NCI-H524 (cell line): ENCODE data around the gene ZNF618.

Experiments
- DNase-seq, 2 experiments: peaks; one replicate each; lab custom pipeline; 2025; lab: John Stamatoyannopoulos, UW

Gene ZNF618

DNA sequence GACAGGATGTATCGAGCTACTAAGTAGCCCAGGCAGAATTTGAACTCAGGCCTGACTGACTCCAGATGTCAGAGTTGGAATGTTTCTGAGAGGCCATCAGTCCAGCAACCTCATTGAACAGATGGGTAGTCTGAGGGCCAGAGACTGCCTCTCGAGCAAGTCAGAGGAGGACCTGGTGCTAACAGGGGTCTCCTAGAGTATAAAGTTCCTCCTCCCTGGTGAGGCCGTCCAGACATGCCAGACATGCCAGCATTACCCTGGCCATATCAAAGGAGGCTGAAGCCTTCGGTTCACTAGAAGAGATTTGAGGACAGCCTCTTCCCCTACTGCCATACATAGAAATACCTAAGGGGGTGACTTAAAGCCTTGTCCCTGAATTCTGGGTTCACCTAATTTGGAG is 81.2 kb downstream of the ZNF618 start:
- DNase-seq, result no peak

- DNase-seq, result no peak
Measured at GRCh38 chr9:113957821-113958341, 81.8 kb downstream of the ZNF618 start.

GRCh38 chr9:113958556-113958955 is 82.4 kb downstream of the ZNF618 start:
- no peak for DNase-seq

- DNase-seq, result no peak
Measured at GRCh38 chr9:113960768-113961167, 84.7 kb downstream of the ZNF618 start.

GRCh38 chr9:113962396-113962795 is 86.3 kb downstream of the ZNF618 start:
- no peak for DNase-seq

DNA sequence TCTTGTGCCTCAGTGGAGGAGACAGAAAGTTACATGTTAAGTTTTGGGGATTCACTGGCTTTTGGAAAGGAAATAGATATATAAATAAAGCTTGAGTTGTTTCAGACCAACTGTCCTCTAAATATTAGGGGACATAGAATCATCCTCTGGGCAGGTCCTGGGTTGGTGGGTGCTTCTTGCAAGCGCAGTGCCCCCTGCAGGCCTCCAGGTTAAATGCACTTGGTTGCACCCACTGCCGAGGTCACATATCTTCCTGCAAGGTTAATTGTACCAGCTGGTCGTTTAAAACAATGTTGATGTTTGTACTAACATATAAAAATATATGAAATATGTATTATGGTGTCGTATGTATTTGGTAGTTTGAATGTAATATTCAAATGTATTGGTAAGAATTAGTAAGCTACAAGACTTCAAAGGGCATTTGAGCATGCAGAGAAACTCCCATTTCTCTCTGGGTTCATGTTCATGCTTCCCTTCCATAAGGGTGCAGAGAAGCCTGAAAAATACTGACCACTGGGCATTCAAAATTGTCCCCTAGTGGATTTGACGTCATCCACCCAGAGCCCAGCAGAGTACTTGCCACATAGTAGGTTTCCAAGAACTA is 87.0 kb downstream of the ZNF618 start:
- DNase-seq, result peak in 1 of 2 experiments; percentile 68

GRCh38 chr9:113963696-113964494 is 87.8 kb downstream of the ZNF618 start:
- no peak for DNase-seq

GRCh38 chr9:113964495-113965170 is 88.5 kb downstream of the ZNF618 start:
- DNase-seq, result no peak

DNA sequence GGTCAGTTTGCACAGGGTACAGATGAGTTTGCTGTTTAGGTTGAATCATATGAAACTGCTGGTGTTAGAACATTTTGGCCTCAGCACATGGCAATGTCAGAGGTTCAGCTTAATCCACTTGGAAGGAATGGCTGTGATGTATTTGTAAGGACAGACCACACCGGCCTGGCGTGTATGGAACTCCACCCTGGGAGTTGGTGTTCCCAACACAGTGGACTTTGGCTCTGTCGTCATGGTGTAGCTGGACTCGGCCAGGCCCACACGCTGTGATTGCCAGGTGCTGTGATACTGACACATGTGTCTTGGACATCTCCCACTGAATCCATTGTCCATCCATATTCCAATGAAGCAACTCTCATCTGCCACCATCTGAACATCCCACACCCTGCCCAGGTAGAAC is 90.3 kb downstream of the ZNF618 start:
- DNase-seq, result no peak

DNA sequence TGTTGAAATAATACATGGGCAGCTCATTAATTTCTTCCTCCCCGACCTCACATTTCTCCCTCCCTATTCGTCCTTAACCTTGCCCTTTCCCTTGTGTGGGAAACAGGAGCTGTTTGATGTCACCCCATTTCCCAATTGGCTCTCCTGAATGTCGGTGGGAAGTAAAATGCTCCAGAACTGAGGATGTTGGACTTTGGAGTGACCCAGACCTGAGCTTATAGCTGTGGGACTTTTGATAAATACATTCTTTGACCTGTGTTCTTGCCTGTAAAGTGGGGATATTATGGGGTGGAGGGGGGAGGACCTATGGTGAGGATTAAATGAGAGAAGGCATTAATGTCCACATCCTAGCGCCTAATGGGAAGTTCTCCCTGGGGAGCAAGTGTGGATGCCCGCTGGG is 91.3 kb downstream of the ZNF618 start:
- no peak for DNase-seq

- no peak for DNase-seq
Measured at GRCh38 chr9:113969343-113969742, 93.2 kb downstream of the ZNF618 start.

DNA sequence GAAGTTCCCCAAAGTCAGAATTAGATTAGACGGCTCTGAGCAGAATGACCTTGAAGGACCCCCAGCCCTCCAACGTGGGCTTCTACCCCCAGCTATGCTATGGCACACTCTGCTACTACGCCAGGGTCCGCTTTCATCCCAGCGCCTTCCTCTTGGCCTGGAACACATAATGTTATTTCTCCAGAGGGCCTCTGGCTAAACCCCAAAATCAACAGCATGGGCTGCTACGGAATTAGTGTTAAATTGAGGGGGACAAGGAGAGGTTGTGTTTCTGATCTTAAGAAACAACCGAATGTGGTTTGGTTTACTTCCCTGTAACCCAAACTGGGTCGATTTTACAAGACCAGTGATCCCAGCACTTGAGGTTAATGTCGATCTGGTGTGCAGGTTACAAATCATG is 97.1 kb downstream of the ZNF618 start:
- DNase-seq, result no peak

GRCh38 chr9:113973963-113974413 is 97.9 kb downstream of the ZNF618 start:
- DNase-seq, result no peak

GRCh38 chr9:113976915-113977314 is 100.8 kb downstream of the ZNF618 start:
- no peak for DNase-seq

GRCh38 chr9:113978725-113979342 is 102.7 kb downstream of the ZNF618 start:
- DNase-seq, result no peak

- no peak for DNase-seq
Measured at GRCh38 chr9:113979343-113980127, 103.4 kb downstream of the ZNF618 start.

GRCh38 chr9:113984639-113985380 is 108.7 kb downstream of the ZNF618 start:
- DNase-seq, result no peak

DNA sequence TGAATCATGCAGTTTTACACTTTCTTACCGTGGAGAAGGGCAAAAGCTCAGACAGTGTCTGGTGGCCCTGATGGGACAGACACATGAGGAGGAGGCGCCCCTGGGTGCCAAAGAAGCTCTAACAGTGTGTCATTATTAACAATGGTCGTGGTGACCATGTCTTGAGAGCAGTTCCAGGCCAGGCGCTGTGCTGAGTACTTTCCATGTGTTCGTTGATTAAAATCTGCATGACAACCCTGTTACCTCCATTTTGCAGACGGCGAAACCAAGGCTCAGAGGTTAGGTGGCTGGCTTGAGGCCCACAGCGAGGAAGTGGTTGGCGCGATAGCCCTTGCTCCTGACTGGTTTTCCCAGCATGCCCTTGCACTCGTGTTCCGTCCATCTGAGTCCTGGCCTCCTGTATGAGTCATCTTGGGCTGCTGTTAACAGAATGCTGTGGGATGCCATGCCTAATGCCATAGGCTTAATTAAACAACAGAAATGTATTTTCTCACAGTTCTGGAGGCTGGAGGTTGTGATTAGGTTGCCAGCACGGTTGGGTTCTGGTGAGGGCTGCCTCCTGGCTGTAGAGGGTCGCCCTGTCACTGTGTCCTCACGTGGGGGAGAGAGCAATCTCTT is 110.0 kb downstream of the ZNF618 start:
- no peak for DNase-seq

DNA sequence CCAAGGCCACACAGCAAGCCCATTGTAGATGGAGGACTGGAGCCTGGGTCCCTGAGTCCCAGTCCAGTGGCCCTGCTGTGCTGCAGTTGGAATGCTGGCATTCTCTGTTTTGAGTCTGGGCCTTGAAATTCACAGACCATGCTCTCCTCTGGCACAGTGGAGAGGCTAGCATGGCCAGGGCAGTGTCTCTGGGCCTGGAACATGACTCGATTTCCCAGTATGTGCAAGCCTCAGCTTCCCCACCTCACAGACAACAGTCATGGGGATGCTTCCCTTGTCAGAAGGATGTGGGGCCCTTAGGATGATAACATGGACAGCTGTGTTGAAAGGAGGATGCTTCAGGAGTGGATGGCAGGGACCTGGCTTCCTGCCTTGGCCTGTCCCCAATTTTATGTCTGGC is 110.8 kb downstream of the ZNF618 start:
- DNase-seq, result no peak

DNA sequence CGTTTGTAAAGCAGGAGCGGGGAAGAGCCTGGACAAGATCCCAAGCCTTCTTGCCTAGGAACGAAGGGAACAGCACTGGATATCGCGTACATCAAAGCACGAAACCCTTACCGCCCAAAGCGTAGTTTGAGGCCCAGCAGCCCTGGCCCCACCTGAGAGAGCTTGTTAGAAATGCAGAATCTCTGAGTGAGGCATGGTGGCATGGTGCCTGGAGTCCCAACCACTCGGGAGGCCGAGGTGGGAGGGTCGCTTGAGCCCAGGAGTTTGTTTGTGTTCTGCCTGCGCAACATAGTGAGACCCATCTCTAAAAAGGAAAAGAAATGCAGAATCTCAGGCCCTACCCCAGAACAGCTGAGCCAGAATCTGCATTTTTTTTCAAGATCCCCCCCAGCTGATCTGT is 111.4 kb downstream of the ZNF618 start:
- no peak for DNase-seq
